Esophagus muscularis mucosa (tissue), 3 donors: ENCODE results near the gene CIRBP.

Experiments
- CTCF ChIP-seq, 3 experiments: fragments of 200-600 bp in 2 of 3; fragments of 450-650 bp in 1 of 3; sonication (generic) in 2 of 3; IDR thresholded peaks; one replicate each; pipeline ENCODE4 v1.5.1; 2017 to 2019; ENCODE audit warnings: antibody characterized with exemption in 3 of 3, mild to moderate bottlenecking in 2 of 3, moderate library complexity in 1 of 3
- POLR2A ChIP-seq: fragments of 450-650 bp; IDR thresholded peaks from one replicate; pipeline ENCODE4 v1.6.1; 2017; ENCODE audit warnings: antibody characterized with exemption, moderate library complexity, mild to moderate bottlenecking, low read depth

DNA sequence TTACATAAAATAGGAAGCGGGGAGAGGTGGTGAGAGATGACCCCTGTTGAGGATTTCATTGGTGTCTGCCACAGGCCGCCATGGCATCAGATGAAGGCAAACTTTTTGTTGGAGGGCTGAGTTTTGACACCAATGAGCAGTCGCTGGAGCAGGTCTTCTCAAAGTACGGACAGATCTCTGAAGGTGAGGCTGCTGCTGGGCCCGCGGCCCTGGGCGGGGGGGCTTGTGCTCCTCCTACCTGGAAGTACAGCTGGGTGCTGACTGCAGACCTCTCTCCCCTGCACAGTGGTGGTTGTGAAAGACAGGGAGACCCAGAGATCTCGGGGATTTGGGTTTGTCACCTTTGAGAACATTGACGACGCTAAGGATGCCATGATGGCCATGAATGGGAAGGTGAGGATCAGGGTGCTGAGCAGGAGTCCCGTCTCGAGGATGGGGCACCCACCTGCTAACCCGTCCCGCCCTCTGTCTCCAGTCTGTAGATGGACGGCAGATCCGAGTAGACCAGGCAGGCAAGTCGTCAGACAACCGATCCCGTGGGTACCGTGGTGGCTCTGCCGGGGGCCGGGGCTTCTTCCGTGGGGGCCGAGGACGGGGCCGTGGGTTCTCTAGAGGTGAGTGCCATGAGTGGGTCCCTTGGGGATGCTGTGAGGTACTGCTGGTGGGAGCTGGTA lies 1.9 kb downstream of the CIRBP start:
- TF ChIP-seq CTCF (IDR thresholded peaks at IDR 0.05) (no peak), POLR2A (no peak)
